GM12872 (cell line): ENCODE results near the gene LRP4.

ENCODE experiments used
- CTCF ChIP-seq: IDR thresholded peaks from 3 replicates; pipeline ENCODE4 v1.5.1; 2011; ENCODE audit warnings: low read depth, mild to moderate bottlenecking, low read length, moderate library complexity; ENCODE audit not compliant: insufficient read depth

Gene LRP4

DNA sequence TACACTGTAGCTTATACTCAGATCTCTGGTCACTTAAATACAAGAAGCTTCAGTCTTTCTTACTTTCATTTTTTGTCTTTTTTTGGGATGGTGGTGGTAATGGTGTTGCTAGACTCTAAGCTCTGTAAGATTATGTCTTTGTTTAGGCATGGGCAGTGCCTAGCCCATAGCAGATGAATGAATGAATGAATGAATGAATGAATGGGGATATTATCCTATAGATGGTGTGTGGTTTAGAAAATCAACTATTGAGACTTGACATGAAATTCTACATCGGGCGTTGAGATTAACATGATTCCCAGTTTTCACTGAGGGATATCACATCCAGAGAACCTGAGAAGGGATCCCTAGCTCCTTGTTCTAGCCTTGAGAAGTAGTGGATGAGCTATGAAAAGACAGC, 62.5 kb downstream of the LRP4 start:
- no peak for TF ChIP-seq CTCF

GRCh38 chr11:46855167-46855566, 63.2 kb downstream of the LRP4 start:
- no peak for TF ChIP-seq CTCF

DNA sequence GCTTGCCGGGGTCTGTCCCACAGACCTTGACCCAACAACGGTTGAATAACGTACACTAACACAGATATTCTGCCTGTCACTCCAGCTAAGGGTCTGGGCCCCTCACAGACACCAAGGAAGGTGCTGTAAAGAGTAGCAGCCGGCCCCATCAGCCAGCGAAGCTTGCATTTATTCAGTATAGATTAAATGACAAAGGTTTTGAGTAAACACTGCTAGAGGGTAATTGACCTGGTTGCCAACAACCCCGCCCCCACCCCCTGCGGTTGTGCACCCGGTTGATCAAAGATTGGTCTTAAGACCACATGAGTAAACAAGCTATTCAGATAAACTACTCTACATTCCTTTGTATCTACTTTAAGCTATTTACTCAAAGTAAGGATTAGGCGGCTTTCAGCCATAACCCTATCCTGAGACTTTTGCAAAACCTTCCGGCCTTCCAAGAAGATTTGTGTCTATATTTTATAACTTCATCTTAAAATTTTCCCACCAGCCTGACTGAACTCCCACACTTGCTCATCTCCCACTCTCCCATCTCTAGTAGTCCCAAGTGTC, 67.4 kb downstream of the LRP4 start:
- TF ChIP-seq CTCF, result no peak

GRCh38 chr11:46849631-46850030, 68.7 kb downstream of the LRP4 start:
- no peak for TF ChIP-seq CTCF

GRCh38 chr11:46846510-46846830, 71.9 kb downstream of the LRP4 start:
- TF ChIP-seq CTCF, result no peak

DNA sequence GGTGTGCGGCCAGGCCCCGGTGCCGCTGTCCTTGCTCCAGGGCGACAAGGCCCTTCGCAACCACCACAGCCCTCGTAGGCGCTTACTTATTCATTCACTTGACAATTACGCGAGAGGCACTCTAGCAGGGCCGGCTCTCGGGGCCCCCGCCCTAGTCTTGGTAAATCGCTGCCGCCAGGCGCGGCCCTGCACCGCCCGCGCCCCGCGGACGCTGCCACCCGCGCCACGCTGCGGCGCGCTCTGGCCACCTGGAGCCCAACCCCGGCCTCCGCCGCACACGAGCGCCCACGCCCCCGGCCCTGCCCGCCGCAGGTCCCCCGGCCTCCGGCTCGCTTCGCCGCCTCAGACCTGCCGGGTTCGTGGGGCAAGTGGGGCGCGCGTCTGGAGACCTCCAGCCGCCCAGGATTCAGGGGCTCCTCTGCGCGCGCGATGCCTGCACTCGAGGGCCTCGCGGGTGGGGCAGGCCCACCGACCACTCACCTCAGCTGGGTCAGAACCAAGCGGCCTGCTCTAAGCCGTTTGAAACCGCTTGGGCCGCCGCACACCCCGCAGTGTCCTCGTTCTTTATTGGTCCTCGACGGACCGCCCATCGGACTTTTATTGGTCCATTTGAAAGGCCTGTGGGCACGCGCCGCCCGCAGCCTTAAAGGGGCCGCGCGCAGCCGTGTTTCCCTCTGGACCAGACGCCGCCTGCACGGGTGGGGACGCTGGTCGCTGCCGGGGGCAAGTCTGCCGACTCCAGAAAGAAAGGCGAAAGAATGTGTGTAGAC, 72.4 kb downstream of the LRP4 start, which contains the start of gene CKAP5:
Gene CKAP5, minus strand, starts transcription at position 541 of the 770 bp plus-strand sequence. CDS start 25,049 bp downstream, outside the sequence.
- TF ChIP-seq CTCF, result no peak

- TF ChIP-seq CTCF, result no peak
These were observed 73.0 kb downstream of the LRP4 start for GRCh38 chr11:46845440-46845739.
